ENCODE data around the gene UNC80.

DNA sequence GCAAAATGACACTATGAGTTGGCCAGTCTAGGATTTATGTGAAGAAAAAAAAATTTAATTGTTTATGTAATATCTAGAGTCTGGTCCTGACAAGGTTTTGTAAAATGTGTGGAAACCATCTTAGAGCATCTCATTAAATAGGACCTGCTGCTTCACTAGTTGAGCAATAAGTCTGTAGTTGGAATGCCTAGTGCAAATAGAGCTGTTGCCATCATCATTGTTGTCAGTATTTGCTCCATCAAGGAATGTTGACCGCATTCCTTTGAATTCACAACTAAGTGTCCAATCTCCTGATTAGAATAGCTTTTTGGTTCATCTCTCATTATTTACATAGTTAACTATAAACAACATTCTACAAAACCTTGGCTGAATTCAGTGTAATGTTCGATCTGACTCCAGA is 198.6 kb downstream of the UNC80 start:
- no peak for TF ChIP-seq RBFOX2 (IDR thresholded peaks at IDR 0.05; ENCODE audit: low read depth, low read length)
- no peak for TF ChIP-seq CAMTA2 (CRISPR knock-in tag; IDR thresholded peaks at IDR 0.05; ENCODE audit: borderline replicate concordance)
- no peak for TF ChIP-seq RAD21 (CRISPR knock-in tag; IDR thresholded peaks at IDR 0.05)
- no peak for TF ChIP-seq GABPA (IDR thresholded peaks at IDR 0.05; ENCODE audit: low read depth, low read length)
- no peak for TF ChIP-seq GABPA (CRISPR knock-in tag; IDR thresholded peaks at IDR 0.05; ENCODE audit: low read depth)
- TF ChIP-seq GMEB1 (CRISPR knock-in tag; IDR thresholded peaks at IDR 0.05; ENCODE audit: borderline replicate concordance): no peak
- no peak for TF ChIP-seq ZFX (CRISPR knock-in tag; IDR thresholded peaks at IDR 0.05; ENCODE audit: low read depth)
- no peak for TF ChIP-seq AKNA (CRISPR knock-in tag; IDR thresholded peaks at IDR 0.05; ENCODE audit: borderline replicate concordance)
- TF ChIP-seq CBFB (CRISPR knock-in tag; IDR thresholded peaks at IDR 0.05): no peak
- no peak for TF ChIP-seq MTA3 (CRISPR knock-in tag; IDR thresholded peaks at IDR 0.05)
- no peak for TF ChIP-seq MYC (CRISPR knock-in tag; IDR thresholded peaks at IDR 0.05; ENCODE audit: borderline replicate concordance)
